Endothelial cell of umbilical vein (primary cell): Measurements from ENCODE around the gene MNS1. TPM values are rescaled to one million over a fixed set of nuclear protein-coding genes. Genes with fewer than 3 reads are reported as not detected.

ENCODE experiments used
- BruUV-seq: library from RNA; stranded (reverse); fragments of 400-500 nt; replicated peaks from 2 replicates; lab custom pipeline; 2021; lab: Mats Ljungman, UMichigan
- CTCF ChIA-PET: fragments of 300-600, 350-600 bp; sonication (Branson Sonifier 250); formaldehyde crosslinking; loops from one replicate; lab custom pipeline; 2021; ENCODE audit warnings: antibody characterized with exemption, inconsistent platforms; lab: Charles Lee
- POLR2A ChIA-PET: fragments of 300-600, 350-600 bp; sonication (Branson Sonifier 250); formaldehyde crosslinking; loops from one replicate; lab custom pipeline; 2021; ENCODE audit warnings: antibody characterized with exemption, inconsistent platforms; lab: Charles Lee
- DNase-seq: peaks from one replicate; pipeline ENCODE4 v3.0.0-alpha.2; 2011; ENCODE audit warnings: low read depth, low spot score
- FAIRE-seq: peaks from 2 replicates; lab custom pipeline; 2011; peaks lifted over from hg19 to GRCh38; lab: Jason Lieb, UNC
- H2AFZ ChIP-seq: 2 replicates; pipeline ENCODE4 v1.6.0; 2012; ENCODE audit warnings: low read depth, low read length, control low read depth, inconsistent platforms
- H3K27ac ChIP-seq: 2 replicates; pipeline ENCODE4 v1.5.1; 2011; ENCODE audit warnings: low read depth, mild to moderate bottlenecking, control low read depth, low read length, moderate library complexity; ENCODE audit not compliant: insufficient read depth
- H3K27me3 ChIP-seq, 2 experiments: 2 replicates each; pipeline versions ENCODE4 v1.6.0 to v1.6.1; 2011; ENCODE audit warnings: low read length in 2 of 2, mixed read lengths in 1 of 2; ENCODE audit not compliant: control insufficient read depth in 2 of 2, insufficient read depth in 2 of 2
- H3K36me3 ChIP-seq, 2 experiments: 2 replicates in 1 of 2; 3 replicates in 1 of 2; pipeline ENCODE4 v1.5.1; 2011; ENCODE audit warnings: low read length in 2 of 2, mild to moderate bottlenecking in 1 of 2, moderate library complexity in 1 of 2; ENCODE audit not compliant: control insufficient read depth in 2 of 2, insufficient read depth in 2 of 2; ENCODE audit errors: extremely low read depth in 1 of 2
- H3K4me1 ChIP-seq: 3 replicates; pipeline ENCODE4 v1.5.1; 2011; ENCODE audit warnings: mild to moderate bottlenecking, low read length; ENCODE audit not compliant: control insufficient read depth, insufficient read depth; ENCODE audit errors: extremely low read depth
- H3K4me2 ChIP-seq: 2 replicates; pipeline ENCODE4 v1.6.1; 2011; ENCODE audit warnings: low read length, control low read depth, mixed read lengths; ENCODE audit not compliant: insufficient read depth
- H3K4me3 ChIP-seq, 3 experiments: fragments of 200-600 bp in 1 of 3; sonication (generic), shearing (Covaris generic) in 1 of 3; replicated peaks in 1 of 3; 2 replicates each; pipeline ENCODE4 v1.5.1; 2011 to 2016; ENCODE audit warnings: control low read depth in 3 of 3, low read length in 3 of 3, mild to moderate bottlenecking in 2 of 3, inconsistent platforms in 1 of 3, low read depth in 1 of 3, moderate library complexity in 1 of 3; ENCODE audit not compliant: insufficient read depth in 1 of 3
- H3K79me2 ChIP-seq: 2 replicates; pipeline ENCODE4 v1.6.0; 2012; ENCODE audit warnings: low read length, inconsistent platforms; ENCODE audit not compliant: control insufficient read depth, insufficient read depth
- H3K9ac ChIP-seq: replicated peaks from 2 replicates; pipeline ENCODE3; 2011; ENCODE audit warnings: low read length, control low read depth; ENCODE audit not compliant: insufficient read depth; ENCODE audit errors: extremely low read depth
- H3K9me1 ChIP-seq: replicated peaks from 3 replicates; pipeline ENCODE4 v1.6.0; 2011; ENCODE audit warnings: mild to moderate bottlenecking, low read length; ENCODE audit not compliant: control insufficient read depth, insufficient read depth; ENCODE audit errors: extremely low read depth
- H3K9me3 ChIP-seq: replicated peaks from 2 replicates; pipeline ENCODE4 v1.5.1; 2012; ENCODE audit warnings: low read length, inconsistent platforms; ENCODE audit not compliant: control insufficient read depth, insufficient read depth
- H4K20me1 ChIP-seq: replicated peaks from 2 replicates; pipeline ENCODE3; 2011; ENCODE audit warnings: mild to moderate bottlenecking, low read length; ENCODE audit not compliant: control insufficient read depth, insufficient read depth; ENCODE audit errors: extremely low read depth
- CTCF ChIP-seq, 2 donors: IDR thresholded peaks; 1 replicate in 1 of 2; 2 replicates in 1 of 2; pipeline ENCODE4 v1.5.1; 2011; ENCODE audit warnings: low read length in 2 of 2, mild to moderate bottlenecking in 2 of 2, moderate library complexity in 2 of 2, control low read depth in 1 of 2, inconsistent platforms in 1 of 2, low read depth in 1 of 2; ENCODE audit not compliant: insufficient read depth in 1 of 2; ENCODE audit errors: extremely low read depth in 1 of 2
- EZH2 ChIP-seq: IDR thresholded peaks from 2 replicates; pipeline ENCODE4 v1.6.1; 2012; ENCODE audit warnings: borderline replicate concordance, low read depth, mild to moderate bottlenecking, moderate library complexity, low read length, inconsistent platforms; ENCODE audit not compliant: severe bottlenecking
- FOS ChIP-seq: IDR thresholded peaks from 2 replicates; pipeline ENCODE4 v1.6.1; 2011; ENCODE audit warnings: mild to moderate bottlenecking, low read length, moderate library complexity, borderline replicate concordance; ENCODE audit not compliant: insufficient read depth
- GATA2 ChIP-seq: IDR thresholded peaks from 2 replicates; pipeline ENCODE4 v1.7.0; 2011; ENCODE audit warnings: low read depth, mild to moderate bottlenecking, moderate library complexity, mixed read lengths, low read length; ENCODE audit not compliant: insufficient read length, insufficient read depth
- JUN ChIP-seq: IDR thresholded peaks from 2 replicates; pipeline ENCODE4 v1.6.1; 2011; ENCODE audit warnings: borderline replicate concordance, low read depth; ENCODE audit not compliant: insufficient read length, insufficient read depth
- MAX ChIP-seq: IDR thresholded peaks from 2 replicates; pipeline ENCODE4 v1.6.1; 2011; ENCODE audit not compliant: insufficient read depth, insufficient read length
- MYC ChIP-seq: IDR thresholded peaks from one replicate; pipeline ENCODE4 v1.6.1; 2011; ENCODE audit warnings: mild to moderate bottlenecking, low read depth, low read length
- POLR2A ChIP-seq: IDR thresholded peaks from 2 replicates; pipeline ENCODE4 v1.6.1; 2012; ENCODE audit warnings: low read depth, mild to moderate bottlenecking, control low read depth, low read length
- POLR2AphosphoS5 ChIP-seq: IDR thresholded peaks from 2 replicates; pipeline ENCODE4 v1.6.1; 2012; ENCODE audit warnings: low read depth, mild to moderate bottlenecking, control low read depth, low read length, moderate library complexity; ENCODE audit not compliant: insufficient read depth
- dilution Hi-C: fragments of 300-500 bp; cut with MboI; formaldehyde crosslinking; loops from one replicate; pipeline ENCODE4 v1.15.0; 2019; ENCODE audit warnings: low sequenced_read_pairs; ENCODE audit not compliant: extremely low pct_ligation_motif_present
- intact Hi-C: fragments of 100-400 bp; cut with micrococcal nuclease; formaldehyde crosslinking; loops from one replicate; pipeline ENCODE4 v1.10.0; 2022
- polyA plus RNA-seq, 4 experiments: library from polyadenylated mRNA; depleted of rRNA in 3 of 4; stranded (reverse) in 3 of 4; unstranded in 1 of 4; fragments of >200 nt; gene quantifications; 2 replicates each; pipeline versions ENCODE4 v1.2.1 to v1.2.3, GENCODE V29; 2011 to 2012; ENCODE audit warnings: missing spikeins in 1 of 4
- total RNA-seq: library from RNA; stranded (reverse); gene quantifications from 2 replicates; pipeline ENCODE4 v1.2.3, GENCODE V29; 2021

The MNS1 gene
- total and polyA plus RNA-seq, 2 donors (not counting 3 experiments of a cell fraction or from before 2014, with no cell fraction given) = 0.25 to 2.6 TPM

- Histone ChIP-seq H4K20me1 (no peaks in the 10 kb centered on the region), H3K4me1 (no peaks in the 10 kb centered on the region), H3K4me2 (no peak overlapping the region), H3K27me3 (peaks cover 4 to 16% of the 10 kb centered on the region in 2 experiments), H3K36me3 (no peaks in the 10 kb centered on the region), H2AFZ (no peak overlapping the region), H3K9me3 (no peaks in the 10 kb centered on the region), H3K27ac (no peak overlapping the region), H3K9me1 (no peaks in the 10 kb centered on the region), H3K79me2 (no peaks in the 10 kb centered on the region), H3K9ac (no peak overlapping the region), H3K4me3 (no peak overlapping the region)
- dilution Hi-C loops = no loop called here
- DNase-seq (no peak), FAIRE-seq (no peak)
- TF ChIP-seq CTCF (IDR thresholded peaks at IDR 0.05; ENCODE audit: extremely low read depth in 1 of 2, insufficient read depth in 1 of 2, low read depth in 1 of 2, low read length in 2 of 2) (no peak), POLR2A (no peak), EZH2 (no peak), MAX (no peak), FOS (no peak), GATA2 (no peak), MYC (no peak), JUN (no peak), POLR2AphosphoS5 (no peak)
- BruUV-seq = no TSS peak
- intact Hi-C loops = loop anchor here (5.0 to 10.0 kb wide), 4 partner anchors 237 to 717 kb away; partner anchors contain the start of genes TCF12 and ZNF280D
- ChIA-PET CTCF (interaction anchor here (1.4 to 3.4 kb wide), 9 partner anchors 13 to 1032 kb away, joined by 3 to 89 read pairs (median 6); partner anchors contain the start of gene ZNF280D), POLR2A (no interaction called here)
These were observed 30.6 kb upstream of the MNS1 start for GRCh38 chr15:56495533-56495932.
